HG03575 (cell line): ENCODE results near the gene NEK11.
"Not testable (repeated sequence)": the region's sequence is repeated elsewhere in the genome, so short reads cannot be mapped to it uniquely, and the experiment has no call there.

Source experiments
- ATAC-seq: cut with Tn5 transposase; IDR thresholded peaks from one replicate; pipeline ENCODE4 v1.9.1; 2021; ENCODE audit not compliant: unreplicated experiment, insufficient number of reproducible peaks, low FRiP score; ENCODE audit errors: extremely low read depth

Gene NEK11

DNA sequence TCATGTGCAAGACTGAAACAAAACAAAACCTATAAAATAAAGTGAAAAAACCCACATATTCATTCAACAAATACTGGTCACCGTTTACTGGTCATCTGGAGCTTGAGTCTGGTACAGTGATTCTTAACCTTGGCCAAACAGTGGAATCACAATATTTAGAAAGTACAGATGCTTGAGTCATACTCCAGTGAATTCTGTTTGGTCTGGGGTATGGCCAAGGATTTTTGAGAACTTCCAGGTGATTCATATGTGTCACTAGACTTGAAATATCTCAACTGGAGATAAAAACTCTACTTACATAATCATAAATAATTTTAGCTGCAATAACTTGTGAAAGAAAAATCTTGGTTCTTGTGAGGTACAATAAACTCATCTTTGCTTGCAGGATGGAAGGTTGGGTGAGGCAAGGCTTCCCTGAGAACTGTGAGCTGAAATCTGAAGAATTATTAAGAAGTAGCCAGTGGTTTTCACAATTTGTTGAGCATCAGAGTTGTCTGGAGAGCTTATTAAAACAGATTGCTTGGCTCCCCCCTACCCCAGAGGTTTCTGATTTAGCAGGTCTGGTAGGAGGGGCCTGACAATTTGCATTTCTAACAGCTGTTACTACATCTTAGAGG, 9.6 kb downstream of the NEK11 start:
- no peak for ATAC-seq

DNA sequence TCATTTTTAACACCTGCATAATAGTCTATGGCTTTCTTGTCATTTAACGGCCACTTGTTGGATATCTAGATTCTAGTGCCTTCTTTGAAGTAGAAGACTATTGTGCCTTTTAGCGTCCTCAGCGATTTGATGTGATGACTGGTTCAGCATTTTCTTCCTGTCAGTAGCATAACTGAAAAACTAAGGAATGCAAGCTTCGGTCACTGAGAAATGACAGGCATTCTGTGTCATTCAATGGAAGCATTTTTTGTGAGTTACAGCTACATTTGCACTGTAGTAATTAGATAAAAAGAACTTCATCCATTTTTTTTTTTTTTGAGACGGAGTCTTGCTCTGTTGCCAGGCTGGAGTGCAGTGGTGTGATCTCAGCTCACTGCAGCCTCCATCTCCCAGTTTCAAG, 10.3 kb downstream of the NEK11 start:
- ATAC-seq, result no peak

DNA sequence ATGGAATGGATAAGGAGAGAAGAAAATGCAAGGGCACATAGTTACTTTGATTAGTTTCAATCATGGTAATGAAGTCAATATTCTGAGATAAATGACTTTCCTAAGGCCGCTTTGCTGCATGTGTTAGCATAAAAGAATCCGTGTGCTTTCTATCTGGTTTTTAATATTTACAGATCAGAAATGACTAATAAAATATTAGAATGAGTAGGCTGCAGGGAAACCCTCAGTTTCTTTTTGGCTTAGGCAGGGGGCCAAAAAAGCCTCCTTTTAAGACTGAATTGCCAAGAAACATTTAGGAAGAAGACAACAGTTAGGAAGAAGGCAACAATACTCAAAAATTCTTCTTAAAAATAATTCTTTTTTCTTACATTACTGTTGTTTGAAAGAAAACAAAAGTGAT, 11.6 kb downstream of the NEK11 start:
- ATAC-seq, result no peak

DNA sequence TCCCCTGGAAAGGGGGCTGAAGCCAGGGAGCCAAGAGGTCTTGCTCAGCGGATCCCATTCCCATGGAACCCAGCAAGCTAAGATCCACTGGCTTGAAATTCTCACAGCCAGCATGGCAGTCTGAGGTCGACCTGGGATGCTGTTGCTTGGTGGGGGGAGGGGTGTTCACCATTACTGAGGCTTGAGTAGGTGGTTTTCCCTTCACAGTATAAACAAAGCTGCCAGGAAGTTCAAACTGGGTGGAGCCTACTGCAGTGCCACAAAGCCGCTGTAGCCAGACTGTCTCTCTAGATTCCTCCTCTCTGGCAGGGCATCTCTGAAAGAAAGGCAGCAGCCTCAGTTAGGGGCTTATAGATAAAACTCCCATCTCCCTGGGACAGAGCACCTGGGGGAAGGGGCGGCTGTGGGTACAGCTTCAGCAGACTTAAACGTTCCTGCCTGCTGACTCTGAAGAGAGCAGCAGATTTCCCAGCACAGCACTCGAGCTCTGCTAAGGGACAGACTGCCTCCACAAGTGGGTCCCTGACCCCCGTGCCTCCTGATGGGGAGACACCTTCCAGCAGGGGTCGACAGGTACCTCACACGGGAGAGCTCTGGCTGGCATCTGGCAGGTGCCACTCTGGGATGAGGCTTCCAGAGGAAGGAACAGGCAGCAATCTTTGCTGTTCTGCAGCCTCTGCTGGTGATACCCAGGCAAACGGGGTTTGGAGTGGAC, 15.8 kb downstream of the NEK11 start:
- not testable (repeated sequence) for ATAC-seq

DNA sequence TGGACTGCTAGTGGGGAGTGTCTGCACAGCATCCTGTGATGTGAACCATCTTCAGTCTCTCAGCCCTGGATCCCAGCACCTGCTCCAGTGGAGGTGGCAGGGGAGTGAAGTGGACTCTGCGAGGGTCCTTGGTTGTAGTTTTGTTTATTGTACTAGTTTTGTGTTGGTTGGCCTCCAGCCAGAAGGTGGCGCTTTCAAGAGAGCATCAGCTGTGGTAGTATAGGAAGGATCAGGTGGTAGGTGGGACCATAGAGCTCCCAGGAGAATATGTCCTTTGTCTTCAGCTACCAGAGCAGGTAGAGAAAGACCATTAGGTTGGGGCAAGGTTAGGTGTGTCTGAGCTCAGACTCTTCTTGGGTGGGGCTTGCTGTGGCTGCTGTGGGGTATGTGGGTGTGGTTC, 20.9 kb downstream of the NEK11 start:
- ATAC-seq, result no peak

DNA sequence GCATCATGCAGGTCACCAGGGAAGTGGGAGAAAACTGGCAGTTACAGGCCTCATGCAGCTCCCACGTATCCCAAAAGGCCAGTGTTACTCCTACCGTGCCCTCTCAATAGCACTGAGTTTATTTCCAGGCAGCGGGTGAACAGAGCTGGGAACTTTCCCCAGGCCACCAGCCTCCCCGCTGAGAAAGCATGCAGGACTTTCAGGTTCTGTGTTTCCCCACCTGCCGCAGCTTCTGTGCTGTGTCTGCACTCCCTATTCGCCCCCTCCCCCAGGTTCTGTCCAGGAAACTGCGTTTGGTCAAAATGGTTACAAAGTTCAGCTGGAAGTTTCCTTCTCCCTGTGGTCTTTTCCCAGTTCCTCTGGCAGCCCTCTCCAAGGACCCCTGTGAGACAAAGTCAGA, 21.4 kb downstream of the NEK11 start:
- ATAC-seq, result no peak

DNA sequence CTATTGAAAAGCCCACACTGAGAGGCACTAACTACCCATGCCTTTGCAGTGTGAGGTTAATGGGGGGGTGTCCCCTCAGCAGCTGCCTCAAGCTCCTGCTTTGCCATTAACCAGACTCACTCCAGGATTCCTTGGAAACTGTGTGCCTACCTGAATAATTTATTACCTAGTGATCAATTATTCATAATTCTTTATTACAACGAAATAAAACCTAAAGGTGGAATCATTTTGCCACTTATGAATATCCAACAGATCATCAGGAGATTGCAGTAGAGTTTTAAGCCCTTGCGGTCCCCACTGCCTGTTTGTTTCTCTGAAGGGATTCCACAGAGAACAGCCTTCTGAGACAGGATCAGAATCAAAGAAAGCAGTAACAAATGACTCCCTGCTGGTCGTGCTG, 23.3 kb downstream of the NEK11 start:
- no peak for ATAC-seq

DNA sequence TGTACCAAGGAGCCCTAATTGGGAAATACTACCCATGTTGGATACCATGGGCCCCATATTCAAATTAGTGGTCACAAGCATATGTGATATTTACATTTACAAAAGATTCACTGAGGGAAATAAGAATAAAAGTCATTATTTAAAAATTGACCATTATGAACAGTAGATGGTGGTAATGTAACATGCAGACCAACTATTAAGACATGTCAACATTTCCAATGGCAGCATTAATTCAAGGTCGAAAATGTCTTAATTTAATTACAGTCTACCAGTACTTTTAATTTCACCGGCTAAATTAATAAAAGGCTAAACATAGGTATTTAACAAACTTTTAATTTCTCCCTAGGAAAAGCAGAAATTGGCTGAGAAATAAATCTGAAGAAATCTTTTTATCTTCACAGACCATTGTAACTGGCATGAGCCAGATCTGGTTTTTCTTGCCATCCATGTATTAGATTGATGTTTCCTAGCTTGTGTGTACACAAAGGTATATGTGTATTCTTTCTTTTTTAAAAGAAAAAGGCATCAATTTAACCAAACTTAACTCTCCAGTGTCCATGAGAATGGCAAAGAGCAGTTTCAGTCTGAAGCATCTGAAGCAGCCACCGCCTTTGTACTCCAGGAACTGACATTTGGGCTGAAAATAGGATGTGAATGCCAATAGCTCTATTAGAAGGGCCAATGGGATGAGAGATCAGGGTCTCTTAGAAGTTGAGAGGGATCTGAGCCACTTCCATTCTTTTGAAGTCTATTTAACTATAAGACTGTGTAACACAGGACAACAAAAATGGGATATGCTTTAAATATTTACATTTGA, 26.6 kb downstream of the NEK11 start:
- no peak for ATAC-seq

DNA sequence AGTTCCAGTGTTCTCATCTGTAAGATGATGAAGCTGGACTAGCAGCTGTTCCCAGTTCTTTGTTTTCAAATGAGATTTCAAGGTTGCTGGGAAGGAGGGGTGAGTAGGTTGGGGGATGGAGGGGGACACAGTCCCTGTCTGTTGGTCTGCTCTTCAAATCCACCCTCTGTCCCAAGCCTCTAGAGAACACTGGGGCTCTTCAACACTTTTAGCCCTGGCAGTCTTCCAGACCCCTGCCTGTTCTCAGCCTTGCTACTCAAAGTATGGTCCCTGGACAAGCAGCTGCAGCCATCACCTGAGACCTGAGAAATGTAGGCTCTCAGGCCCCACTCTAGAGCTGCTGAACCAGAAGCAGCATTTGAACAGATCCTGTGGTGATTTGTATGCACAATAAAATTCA, 41.3 kb downstream of the NEK11 start:
- no peak for ATAC-seq

DNA sequence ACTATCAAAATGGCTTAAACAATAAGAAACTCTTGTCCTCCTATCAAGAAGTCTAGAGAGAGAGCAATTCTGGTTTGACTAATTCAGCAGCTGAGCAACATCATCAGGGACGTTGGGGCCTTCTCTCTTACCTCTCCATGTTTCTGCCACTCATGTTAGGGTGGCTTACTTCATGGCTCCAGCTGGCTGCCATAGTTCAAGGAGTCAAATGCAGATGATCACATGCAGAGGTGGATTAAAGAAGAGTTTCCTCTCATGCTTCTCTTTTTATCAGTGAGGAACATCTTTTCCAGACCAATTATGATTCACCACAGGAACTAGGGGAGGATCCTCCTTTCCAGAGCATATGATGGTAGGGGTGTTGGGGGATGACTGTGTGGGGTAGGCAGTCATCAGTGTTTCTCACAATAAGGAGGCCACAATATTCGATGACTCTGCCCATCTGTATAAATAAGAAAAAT, 45.5 kb downstream of the NEK11 start:
- ATAC-seq, result no peak

DNA sequence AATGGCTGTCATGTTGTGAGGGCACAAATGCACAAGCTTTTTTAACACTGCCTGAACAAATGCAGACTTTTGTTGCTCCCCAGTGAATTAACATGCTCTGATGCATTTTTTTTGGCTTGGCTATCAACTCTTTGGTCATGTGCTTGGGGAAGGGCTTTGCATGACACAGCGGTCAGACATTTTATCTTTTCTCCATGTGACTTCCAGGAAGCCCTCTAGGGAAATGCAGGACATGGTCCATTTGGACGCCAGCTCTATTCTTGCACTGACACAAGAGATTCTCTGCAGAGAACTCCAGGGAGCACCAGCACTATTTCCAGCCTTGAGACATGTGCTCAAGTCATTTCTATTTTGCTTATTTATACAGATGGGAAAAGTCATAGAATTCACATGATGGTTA, 46.2 kb downstream of the NEK11 start:
- no peak for ATAC-seq

DNA sequence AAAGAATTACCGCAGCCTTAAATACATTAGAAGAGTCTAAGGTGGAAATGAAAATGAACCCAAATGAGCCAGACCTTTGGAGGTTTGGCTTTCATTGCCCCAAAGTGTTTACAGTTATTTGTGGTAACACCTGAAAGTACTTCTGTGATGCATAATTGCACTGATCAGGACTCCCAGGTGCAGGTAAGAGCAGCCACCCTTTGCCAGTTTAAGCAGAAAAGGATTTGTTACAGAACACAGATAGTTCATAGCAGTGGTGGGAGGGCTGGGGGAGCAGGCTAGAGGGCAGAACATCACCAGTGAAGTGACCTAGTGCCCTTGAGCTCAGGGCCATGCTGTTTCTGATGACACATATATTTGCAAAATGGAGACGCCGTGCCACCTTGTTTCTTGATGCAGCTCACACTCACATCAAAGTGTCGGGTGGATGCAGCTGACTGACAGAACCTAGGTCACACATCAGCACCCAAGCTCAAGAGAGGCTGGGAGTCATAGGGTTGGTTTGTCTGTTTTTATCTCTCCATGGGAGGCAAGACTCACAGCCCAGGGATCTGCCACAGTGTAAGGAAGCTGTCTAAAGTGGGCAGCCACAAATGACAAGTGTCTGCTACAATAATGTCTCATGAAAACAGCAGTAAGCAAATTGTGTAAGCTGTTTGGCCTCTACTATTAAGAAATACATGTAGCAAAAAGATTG, 49.1 kb downstream of the NEK11 start:
- no peak for ATAC-seq

DNA sequence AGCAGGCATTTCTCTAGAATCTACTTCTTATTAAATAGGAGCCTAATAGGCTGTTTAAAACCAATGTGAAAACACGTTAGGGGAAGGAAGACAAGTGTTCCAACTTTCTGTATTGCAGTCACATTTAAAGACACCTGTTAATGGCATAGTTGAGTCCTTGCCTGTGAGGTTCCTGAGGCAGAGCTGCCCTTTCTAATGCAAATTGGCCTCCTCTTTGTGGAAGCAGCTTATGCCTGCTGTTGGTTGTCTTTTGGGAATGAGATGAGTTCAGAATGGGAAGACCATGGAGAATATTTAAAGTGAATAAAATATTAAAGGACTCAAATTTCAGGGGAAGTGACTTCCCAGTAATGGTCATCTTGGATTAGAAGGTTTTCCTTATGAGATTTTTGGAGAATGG, 51.2 kb downstream of the NEK11 start:
- no peak for ATAC-seq

DNA sequence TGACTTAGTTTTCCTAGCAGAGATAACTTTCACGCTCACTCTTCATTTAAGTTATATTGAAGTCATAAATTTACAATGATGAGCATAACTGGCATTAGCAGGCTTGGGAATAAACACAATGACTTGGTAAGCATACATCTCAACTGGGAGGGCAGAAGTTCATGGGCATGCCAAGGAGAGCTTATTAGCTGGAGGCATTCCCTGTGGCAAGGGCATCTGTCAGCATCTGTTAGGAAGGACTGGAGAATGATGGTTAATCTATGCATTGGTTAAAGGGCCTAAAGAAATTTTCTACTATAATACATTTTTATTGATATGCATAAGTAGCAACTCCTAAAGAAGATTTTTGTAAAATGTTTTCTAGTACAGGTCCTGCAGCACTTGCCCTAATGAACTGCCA, 52.4 kb downstream of the NEK11 start:
- no peak for ATAC-seq

DNA sequence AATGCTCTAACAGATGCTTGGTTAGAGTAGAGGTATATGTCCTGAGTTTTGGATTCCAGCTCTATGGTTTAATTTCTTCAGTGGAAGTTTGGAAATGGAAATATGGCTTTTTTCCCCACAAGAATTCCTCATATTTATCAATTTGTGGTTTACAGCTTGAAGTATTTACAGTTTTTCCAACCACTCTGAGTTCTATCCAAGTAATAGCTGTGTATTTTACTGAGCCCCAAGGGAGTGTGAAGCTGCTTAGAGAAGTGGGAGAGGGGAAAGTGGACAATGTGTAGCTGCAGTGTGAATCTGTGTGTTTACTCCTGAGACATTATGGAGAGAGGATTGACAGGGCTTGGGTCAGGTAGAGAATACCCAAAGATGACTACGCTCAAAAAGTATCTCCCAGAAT, 54.5 kb downstream of the NEK11 start:
- ATAC-seq, result no peak

DNA sequence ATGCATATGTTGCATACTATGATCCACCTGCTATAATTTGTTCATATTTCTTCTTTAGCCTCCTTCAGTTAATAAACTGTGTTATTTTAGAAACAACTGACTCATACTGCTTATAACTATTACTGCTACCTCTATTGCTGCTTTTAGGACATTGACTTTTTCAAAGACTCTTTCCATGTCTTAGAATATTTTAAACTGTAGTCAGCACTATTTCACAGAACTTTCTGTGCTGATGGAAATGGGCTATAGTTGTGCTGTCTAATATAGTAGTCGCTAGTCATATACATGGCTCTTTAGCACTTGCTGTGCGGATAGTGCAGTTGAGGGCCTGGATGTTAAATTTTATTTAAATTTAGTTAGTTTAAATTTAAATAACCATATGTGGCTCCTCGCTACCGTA, 55.6 kb downstream of the NEK11 start:
- ATAC-seq, result no peak

DNA sequence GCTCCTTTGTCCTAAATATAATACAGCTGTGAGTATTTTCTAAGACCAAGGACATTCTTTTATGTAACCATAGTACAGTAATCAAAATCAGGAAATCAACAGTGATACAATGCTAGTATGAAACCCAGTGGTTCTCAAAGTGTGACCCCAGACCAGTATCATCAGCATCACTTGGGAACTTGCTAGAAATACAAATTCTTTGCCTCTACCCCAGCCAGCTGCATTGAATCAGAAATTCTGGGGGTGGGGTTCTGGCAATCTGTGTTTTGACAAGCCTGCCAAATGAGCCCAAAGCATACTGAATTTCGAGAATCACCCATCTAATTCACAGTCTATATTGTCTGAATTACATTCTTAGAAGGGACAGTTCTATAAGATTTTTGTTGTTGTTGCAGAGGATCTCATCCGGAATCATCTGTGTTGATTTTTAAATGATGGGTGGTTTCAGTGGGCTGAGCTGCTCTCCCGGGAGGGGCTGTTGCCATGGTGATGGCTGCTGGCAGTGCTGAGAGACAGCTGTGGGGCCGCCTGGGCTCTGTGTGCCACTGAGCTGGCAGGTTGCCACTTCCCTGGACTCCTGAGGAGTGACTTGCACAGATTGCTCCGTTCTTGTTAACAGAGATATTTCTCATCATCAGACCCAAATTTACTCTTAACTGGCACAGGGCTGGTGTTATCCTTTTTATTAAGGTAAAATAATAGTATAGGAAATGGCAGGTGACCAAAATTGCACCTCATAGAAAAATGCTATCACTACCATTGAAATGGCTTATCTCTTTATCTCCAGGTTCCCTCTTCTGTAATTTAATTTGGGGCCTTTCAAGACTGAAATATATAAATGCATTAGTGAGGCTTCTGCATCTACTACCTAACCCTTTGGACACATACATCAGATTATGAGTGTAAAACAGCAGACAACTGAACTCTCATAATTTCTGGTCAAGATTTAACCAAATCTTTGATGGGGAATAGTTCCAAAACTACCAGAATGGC, 56.5 kb downstream of the NEK11 start:
- ATAC-seq, result no peak

DNA sequence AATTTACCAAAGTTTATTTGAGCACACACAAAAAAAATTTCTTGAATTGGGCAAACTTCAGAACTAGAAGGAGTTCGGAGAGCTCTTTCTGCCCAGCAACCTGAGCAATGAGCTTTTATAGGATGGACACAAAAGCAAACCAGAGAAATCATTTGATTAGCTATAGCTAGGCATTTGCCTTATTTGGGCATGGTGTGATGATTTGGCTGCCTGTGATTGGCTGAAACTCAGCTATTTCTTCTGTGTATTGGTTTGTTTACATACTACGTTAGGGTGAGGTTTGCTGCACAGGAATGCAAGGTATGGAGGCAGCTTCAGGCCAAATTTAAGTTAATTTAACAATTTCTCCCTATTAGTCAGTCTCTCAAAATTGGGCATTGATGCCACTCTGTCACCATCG, 65.1 kb downstream of the NEK11 start:
- no peak for ATAC-seq
